Fibroblast of the conjunctiva (primary cell): Measurements from ENCODE around the gene PTPRN2.
"Not testable (repeated sequence)": the region's sequence is repeated elsewhere in the genome, so short reads cannot be mapped to it uniquely, and the experiment has no call there.

Experiments used
- DNase-seq: peaks from one replicate; pipeline ENCODE4 v3.0.0-alpha.2; 2010; ENCODE audit warnings: low read depth

PTPRN2 gene

DNA sequence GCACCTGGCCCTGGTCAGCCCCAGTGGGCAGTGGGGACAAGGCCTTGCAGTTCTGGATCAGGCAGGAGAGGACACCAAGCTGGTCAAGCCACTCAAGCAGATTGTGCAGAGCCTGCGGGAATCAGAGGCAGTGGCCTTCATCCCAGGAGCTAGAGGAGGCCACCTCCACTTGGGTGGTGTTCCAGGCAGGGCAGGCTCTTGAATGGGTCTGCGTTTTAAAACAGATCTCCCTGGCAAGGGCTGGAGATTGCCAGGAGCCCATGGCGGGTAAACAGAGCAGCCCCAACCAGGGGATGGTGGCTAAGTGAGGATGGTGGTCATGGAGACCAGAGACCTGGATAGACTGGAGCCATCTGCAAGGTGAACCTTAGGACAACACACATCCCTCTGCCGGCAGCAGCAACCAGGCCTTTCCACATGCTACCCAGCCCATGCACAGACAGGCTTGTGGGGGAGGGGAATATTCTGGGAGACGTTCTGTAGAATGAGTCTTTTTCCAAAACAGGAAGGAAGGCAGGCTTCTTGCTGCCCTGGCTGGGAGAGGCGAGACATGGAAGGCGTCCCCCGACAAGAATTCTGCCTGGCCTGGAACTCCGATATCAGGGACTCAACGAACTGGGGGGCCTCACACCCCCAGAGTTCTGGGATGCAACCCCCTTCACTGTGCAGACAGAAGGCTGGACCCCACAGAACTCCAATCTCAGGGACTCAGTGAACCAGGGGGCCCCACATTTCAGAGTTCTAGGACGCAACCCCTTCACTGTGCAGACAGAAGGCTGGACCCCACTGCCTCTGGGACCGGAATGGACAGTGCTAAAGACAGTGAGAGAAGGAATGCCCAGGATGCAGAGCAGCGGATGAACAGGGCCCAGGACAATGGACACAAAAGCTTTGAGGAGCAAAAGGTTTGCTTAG, 264.8 kb downstream of the PTPRN2 start:
- DNase-seq: no peak

DNA sequence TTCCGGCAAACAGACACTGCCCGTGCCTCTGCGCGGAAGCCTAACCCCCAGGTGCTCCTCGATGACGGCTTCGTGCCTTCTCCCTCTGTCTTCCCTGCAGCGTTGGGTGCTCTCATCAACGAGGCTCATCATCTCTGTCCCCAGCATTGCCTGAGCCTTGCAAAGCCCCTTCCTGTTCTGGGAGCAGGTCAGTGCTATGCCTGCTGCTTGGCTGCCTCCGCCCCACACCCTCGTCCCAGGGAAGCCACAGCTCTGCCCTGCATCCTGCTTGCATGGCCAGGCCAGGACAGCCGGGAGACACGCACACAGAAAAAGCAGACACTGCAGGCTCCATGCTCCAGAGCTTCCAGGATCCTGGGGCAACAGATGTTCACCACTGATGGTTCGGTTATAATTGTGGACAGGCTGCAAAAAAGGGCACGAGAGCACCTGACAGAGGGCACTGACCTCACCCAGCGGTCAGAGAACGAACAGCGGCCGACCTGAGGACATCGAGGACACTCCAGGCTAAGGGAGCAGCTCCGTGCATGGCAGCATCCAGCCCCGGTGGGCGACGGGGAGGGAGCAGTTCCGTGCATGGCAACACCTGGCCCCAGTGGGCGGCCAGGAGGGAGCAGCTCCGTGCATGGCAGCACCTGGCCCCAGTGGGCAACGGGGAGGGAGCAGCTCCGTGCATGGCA, 265.5 kb downstream of the PTPRN2 start:
- no peak for DNase-seq

- no peak for DNase-seq
Measured at GRCh38 chr7:158321056-158321700, 266.4 kb downstream of the PTPRN2 start.

GRCh38 chr7:158320328-158320727, 267.3 kb downstream of the PTPRN2 start:
- no peak for DNase-seq

DNA sequence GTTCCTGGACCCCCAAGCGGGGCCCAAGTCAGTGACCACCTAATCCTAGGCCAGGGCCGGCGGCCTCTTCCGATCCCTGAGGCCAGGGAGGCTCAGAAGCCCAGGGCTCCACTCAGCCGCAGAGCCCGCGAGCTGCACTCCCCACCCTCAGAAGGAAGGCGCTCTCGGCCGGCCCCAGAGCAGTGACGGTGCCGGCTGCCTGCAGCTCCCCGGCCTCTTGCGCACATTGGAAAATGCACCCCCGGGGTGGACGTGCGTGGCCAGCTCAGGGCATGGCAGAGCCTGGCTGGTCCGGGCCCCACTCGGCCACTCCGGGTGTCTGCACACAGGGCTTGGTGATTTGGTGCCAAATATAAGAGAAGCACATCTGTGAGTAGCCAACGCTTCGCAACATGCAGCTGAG, 269.1 kb downstream of the PTPRN2 start:
- DNase-seq: no peak

DNA sequence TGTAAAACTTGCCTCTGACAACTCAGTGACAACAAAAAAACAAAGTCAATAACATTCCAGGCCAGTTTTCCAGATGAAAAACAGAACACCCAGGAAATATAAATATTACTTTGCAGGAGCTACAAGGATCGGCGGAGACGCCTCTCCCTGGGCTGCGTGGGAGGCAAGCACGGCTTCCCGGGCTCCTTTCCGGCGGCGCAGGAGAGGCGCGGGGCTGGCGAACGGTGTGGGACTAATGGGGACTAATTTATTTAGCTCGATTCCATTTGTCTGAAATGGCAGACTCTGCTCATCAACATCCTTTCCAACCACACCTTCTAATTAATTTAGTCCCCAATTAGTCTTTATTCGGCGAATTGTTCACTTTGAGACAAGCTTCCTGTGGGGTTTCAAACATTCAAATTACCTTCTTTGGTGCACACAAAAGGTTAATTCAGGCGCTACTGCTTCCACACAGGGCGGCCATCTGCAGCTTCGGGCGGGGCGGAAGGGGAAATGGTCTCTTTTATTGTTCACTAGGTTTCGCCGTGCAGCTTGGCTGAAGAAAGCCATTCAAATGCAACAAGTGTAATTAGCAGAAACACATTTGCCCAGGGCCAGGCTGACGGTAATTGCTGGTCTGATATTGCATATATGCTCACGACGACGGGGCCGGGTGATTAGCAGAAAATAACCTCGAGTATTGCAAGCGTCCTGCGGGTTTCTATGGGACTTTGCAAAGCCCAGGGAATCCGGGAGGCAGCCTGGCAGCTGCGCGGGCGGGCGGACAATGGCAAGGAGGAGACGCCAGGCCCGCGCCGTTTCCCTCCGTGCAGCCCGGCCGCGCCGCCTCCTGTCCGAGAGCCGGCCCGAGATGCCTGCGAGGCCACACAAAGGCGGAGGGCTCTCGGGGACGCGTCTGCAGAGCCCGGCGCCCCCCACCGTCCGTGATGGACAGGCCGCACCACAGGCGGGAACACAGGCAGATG, 270.1 kb downstream of the PTPRN2 start:
- DNase-seq: no peak

DNA sequence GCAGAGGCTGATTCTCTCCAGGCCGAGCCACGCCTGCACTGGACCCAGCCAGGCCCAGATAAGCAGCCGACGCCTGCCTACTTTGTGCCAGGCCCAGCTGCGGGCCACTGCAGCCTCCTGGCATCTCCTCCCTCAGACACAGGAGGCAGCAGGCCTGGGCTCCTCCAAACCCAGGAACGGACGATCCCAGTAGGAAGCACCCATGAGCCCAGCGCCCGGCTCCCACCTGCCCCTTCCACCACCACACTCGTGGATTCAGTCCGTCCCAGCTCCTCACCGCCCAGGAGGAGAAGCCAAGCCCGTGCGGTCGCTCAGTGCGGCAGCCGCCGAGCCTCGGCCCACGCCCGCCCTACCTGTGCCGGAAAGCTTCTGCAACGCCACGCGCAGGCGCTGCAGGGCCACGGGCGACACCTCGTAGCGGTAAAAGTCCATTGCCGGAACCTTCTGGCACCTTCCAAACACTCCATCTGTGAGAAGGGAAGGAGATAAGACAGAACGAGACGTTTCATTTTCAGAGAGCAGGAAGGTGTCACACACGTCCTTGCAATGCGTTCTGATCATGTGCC, 271.1 kb downstream of the PTPRN2 start:
- no peak for DNase-seq

- DNase-seq: no peak
Measured at GRCh38 chr7:158315881-158316280, 271.7 kb downstream of the PTPRN2 start.

GRCh38 chr7:158315326-158315725, 272.3 kb downstream of the PTPRN2 start:
- DNase-seq: no peak

- DNase-seq: no peak
Measured at GRCh38 chr7:158314394-158314793, 273.2 kb downstream of the PTPRN2 start.

- no peak for DNase-seq
Measured at GRCh38 chr7:158313931-158314330, 273.7 kb downstream of the PTPRN2 start.

DNA sequence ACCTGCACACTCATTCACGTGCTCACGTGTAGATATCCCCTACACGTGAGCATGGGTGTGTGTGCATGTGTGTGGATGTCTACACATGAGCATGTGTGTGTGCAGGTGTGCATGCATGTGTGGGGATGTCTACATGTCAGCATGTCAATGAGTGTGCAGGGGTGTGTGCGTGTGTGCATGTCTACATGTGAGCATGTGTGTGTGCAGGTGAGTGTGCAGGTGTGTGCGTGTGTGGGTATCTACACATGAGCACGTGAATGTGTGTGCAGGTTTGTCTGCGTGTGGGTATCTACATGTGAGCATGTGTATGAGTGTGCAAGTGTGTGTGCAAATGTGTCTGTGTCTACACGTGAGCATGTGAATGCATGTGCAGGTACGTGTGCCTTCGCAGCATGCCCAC, 274.8 kb downstream of the PTPRN2 start:
- no peak for DNase-seq

GRCh38 chr7:158311791-158312190, 275.8 kb downstream of the PTPRN2 start:
- no peak for DNase-seq

DNA sequence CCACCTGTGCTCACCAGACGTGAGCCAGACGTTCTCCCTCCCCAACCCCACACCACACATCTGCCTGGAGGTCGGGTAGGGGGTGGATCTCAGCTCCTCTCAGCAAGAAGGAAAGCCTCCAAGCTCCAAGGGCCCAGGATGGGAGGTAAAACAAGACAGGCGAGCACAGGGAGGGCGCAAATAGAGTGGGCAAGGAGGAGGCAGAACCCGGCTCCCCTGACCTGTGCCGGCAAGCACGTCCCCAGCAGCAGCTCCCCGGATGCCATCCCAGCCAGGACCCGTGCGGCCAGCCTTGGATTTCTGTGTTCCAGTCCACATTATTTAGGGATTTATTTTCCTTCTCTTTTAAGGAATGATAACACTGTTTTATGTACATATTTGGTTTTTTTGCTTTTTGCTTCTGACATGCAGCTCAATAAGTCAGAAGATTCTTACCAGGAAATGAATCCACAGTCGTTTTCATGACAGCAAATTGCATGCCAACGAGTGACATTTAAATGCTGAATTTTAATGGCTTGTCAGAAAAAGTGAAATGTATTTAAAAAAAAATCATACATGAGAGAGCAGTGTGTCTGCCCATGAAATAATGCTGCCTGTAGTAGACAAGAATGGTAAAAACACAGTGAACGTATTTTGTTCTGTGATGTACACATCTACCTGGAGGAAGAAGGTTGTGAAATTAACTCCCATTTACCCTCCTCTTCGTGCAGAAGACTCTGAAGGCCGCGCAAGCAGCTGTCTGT, 276.5 kb downstream of the PTPRN2 start:
- no peak for DNase-seq

DNA sequence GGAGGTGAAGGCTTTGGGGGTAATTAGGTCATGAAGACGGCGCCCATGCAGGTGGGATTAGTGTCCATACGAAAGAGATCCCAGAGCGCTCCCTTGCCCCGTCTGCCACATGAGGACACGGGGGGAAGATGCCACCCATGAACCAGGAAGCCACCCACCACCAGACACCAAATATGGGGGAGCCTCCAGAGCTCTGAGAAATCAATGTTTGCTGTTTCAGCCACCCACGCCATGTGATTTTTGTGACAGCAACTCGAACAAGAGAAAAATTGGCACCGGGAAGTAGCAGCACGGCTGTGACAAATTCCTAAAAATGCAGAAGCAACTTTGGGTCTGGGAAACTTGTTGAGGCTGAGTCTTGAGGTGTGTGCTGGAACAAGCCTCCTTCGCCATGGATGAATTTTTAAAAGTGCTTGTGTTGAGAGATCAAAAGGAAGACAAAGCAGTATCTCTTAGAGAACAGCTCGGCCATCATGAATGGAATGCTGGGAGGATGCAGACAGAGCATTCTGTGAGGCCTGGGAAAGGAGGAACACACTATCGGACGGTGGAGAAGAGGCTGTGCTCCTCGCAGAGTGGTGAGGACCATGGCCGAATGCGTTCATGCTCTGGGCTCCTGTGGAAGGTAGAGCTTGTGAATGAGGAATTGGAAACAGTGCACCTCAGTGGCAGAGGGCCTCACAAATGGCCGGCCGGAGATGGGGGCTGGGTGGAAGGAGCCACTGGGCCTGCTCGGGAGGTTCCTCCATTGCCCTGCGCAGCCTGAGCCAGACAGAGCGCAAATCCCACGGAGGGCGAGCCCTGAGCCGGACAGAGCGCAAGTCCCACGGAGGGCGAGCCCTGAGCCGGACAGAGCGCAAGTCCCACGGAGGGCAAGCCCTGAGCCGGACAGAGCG, 277.5 kb downstream of the PTPRN2 start:
- no peak for DNase-seq

GRCh38 chr7:158308001-158308400, 279.6 kb downstream of the PTPRN2 start:
- no peak for DNase-seq

DNA sequence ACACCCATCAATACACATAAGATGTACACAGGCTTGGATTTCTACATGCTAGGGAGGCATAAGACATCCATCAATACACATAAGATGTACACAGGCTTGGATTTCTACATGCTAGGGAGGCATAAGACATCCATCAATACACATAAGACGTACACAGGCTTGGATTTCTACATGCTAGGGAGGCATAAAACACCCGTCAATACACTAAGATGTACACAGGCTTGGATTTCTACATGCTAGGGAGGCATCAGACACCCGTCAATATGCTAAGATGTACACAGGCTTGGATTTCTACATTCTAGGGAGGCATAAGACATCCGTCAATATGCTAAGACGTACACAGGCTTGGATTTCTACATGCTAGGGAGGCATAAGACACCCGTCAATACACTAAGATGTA, 283.6 kb downstream of the PTPRN2 start:
- DNase-seq: not testable (repeated sequence)

DNA sequence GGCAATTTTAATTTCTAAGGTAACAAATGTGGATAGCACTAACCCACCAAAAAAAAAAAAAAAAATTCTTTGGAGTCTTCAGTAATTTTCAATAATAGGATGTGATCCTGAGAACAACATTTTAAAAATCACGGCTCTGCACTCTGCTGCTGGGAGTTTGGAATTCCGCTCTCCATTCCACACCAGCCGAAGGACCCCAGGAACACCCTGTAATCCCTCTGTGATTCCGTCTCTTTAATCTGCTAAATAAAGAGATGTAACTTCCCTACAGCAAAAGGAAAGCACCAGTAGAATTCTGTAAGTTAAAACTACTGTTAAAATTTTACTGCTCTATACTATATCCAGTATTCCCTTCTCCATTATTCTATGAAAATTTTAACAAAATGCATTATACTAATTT, 284.5 kb downstream of the PTPRN2 start:
- DNase-seq: no peak

GRCh38 chr7:158302274-158303070, 285.2 kb downstream of the PTPRN2 start:
- DNase-seq: no peak
